ENCODE data around the gene ACTG1.

ACTG1 gene

DNA sequence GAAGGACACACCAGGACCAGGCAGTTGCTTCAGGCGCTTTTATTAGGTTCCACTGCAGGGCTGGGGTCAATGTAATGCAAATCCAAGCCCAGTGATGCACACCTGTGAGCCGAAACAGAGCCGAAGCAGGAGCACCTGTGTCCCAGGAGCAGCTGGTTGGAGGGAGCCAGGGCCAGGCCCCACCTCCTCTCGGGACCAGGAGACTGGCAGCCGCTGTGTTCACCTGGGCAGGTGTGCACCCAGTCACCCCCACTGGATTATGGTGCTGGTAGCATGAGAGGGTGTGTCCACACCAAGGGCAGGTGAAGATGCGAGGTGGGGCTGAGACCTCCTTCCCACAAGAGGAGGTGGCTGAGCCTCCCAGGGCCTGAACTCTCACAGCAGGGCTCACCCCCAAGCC, 44.3 kb upstream of the ACTG1 start:
- ChIA-PET POLR2A (interaction anchor here (1.5 kb wide), 1 partner anchor 10 kb away, joined by 7 read pairs; no protein-coding TSS in a partner anchor), CTCF (interaction anchor here (0.9 to 2.8 kb wide), 2 partner anchors 44 to 45 kb away, joined by 3 to 14 read pairs; no protein-coding TSS in a partner anchor)
- TF ChIP-seq, protein P1, sequence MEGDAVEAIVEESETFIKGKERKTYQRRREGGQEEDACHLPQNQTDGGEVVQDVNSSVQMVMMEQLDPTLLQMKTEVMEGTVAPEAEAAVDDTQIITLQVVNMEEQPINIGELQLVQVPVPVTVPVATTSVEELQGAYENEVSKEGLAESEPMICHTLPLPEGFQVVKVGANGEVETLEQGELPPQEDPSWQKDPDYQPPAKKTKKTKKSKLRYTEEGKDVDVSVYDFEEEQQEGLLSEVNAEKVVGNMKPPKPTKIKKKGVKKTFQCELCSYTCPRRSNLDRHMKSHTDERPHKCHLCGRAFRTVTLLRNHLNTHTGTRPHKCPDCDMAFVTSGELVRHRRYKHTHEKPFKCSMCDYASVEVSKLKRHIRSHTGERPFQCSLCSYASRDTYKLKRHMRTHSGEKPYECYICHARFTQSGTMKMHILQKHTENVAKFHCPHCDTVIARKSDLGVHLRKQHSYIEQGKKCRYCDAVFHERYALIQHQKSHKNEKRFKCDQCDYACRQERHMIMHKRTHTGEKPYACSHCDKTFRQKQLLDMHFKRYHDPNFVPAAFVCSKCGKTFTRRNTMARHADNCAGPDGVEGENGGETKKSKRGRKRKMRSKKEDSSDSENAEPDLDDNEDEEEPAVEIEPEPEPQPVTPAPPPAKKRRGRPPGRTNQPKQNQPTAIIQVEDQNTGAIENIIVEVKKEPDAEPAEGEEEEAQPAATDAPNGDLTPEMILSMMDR (IDR thresholded peaks at IDR 0.05; ENCODE audit: insufficient read depth, low read length, missing control alignments) = no peak
- no peak for DNase-seq (ENCODE audit: low read depth, low spot score)
- no peak overlapping the region for H3K4me3 ChIP-seq (ENCODE audit: low read depth, low read length)

DNA sequence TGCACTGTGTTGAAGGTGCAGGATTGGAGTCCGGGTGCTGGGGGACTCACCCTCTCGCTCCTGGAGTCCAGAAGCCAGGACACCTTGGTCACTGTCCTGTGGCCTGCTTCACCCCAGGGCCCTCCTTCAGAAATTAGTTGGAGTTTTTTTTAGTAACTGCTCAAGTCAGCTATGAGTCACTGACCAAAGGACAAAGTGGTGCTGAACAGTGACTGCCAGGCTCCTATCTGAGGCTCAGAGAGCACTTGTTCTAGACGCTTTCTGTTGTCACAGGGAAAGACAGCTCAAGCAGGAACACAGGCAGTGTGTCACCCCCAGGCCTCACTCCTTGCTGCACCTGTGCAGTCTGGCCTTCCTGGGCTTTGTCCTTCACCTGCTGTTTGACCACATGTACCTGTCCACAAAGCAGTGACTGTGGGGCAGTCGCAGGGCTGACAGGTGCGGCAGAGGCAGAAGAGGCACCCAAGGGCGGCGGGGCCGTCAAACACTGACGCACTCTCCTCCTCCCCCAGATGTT, 43.6 kb upstream of the ACTG1 start:
- POLR2A ChIA-PET = interaction anchor here (0.6 to 1.0 kb wide), 3 partner anchors 10 to 23 kb away, joined by 3 to 4 read pairs (median 3); no protein-coding TSS in a partner anchor
- TF ChIP-seq, protein P1 (IDR thresholded peaks at IDR 0.05; ENCODE audit: insufficient read depth, low read length, missing control alignments) = no peak
- no peak overlapping the region for H3K4me3 ChIP-seq (ENCODE audit: low read depth, low read length)
- CTCF ChIA-PET = interaction anchor here (1.6 to 6.8 kb wide), 3 partner anchors 10 to 45 kb away, joined by 3 to 89 read pairs (median 8); no protein-coding TSS in a partner anchor
- no peak for DNase-seq (ENCODE audit: low read depth, low spot score)

DNA sequence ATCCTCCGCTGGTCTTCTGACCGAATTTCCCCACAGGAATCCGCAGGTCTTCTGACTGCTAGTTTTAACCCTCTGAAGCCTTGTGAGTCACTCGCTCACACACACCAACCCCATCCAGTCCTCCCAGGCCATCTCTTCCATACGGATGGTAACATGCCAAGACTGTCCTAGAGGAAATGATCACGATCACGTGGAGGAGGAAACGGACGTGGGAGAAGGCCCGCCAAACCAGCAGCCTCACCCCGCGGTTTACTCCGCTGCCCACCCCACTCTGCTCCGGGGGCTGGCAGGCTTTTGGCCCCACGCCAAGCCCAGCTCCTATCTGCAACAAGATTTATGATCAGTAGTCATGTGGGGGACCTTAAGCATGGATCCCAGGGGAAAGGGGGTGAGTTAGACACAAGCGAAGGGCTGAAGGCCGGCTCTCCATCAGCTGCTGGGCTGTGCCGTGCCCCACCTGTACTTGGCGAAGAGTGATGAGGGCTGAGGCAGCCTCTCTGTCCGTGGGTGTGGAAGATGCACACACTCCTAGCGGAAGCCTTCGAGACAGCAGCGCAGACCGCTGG, 41.1 kb upstream of the ACTG1 start:
- H3K4me3 ChIP-seq (ENCODE audit: low read depth, low read length) = peak overlapping the region; percentile 91
- TF ChIP-seq, protein P1 (IDR thresholded peaks at IDR 0.05; ENCODE audit: insufficient read depth, low read length, missing control alignments) = no peak
- ChIA-PET POLR2A (interaction anchor here (0.6 to 3.9 kb wide), 5 partner anchors 13 to 41 kb away, joined by 3 to 33 read pairs (median 4); no protein-coding TSS in a partner anchor), CTCF (interaction anchor here (1.5 to 6.8 kb wide), 2 partner anchors 10 to 47 kb away, joined by 4 to 89 read pairs; no protein-coding TSS in a partner anchor)
- DNase-seq (ENCODE audit: low read depth, low spot score) = peak; percentile 77

DNA sequence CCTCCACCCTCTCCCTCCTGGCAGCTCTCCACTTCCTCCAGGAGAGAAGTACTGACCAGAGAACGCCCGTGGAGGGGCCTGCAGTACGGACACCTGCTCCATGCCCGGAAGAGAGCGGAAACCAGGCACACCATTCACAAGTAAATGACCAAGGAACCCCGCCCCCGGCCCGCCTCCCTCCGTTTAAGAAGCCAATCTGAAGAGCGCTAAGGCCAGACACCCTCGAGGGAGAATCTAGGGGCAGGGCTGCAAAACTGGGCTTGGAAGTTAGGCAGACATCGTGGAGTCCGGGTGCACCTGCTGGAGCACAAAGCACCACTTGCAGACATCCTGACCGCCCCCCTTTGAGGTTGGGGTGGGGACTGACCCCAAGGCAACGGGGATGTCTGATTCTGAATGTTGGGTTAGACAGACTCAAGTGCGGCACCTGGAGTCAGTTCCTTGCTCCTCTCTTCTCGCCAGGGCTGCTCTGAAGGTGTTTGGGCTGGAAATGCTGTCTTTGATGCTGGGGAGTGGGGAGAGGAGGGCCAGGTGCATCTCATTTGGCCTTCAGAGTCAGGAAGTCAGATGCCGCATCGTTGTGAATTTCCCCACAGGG, 40.5 kb upstream of the ACTG1 start:
- TF ChIP-seq, protein P1 (IDR thresholded peaks at IDR 0.05; ENCODE audit: insufficient read depth, low read length, missing control alignments) = peak; percentile 1
- no peak for DNase-seq (ENCODE audit: low read depth, low spot score)
- H3K4me3 ChIP-seq (ENCODE audit: low read depth, low read length) = peak overlapping the region; percentile 91
- CTCF ChIA-PET = interaction anchor here (1.4 to 6.8 kb wide), 3 partner anchors 8 to 48 kb away, joined by 4 to 89 read pairs (median 4); no protein-coding TSS in a partner anchor
- POLR2A ChIA-PET = interaction anchor here (0.6 to 3.9 kb wide), 11 partner anchors 9 to 90 kb away, joined by 3 to 33 read pairs (median 4); partner anchors contain the start of gene ACTG1

DNA sequence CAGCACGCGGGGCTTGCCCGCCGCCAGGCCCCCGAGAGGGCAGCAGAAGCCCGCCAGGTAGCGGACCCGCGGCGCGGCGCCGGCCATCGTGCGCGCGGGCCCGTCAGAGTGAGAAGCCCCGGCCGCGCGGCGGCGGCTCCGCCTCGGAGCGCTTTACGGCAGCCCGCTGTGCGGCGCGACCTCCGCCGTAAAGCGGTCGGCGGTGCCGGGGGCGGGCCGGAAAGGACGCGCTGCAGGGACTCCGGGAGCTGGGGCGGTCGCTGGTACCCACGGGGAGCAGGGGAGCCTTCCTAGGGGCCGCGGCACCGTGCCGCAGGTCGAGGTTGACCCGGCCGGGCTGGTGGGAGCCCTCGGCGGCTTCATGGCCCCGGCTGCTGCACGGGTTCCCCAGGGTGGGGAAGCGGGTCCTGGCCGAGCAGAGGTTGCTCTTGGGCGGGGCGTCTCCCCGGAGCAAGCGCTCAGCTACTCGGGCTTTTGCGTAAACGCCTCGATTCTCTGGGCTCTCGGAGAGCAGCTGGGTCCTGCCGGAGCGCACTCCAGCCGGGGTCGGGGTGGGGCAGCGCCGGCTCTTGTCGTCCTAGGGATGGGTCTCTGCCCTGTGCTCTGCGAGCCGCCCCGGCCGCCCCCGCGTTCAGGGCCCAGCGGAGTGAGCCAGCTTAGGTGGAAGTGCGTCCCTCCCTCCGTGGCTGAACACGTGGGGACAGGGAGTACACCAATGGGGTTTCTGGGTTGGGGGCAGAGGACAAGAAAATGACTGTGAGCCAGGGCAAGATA, 39.8 kb upstream of the ACTG1 start, which contains the start of gene FAAP100:
FAAP100 (minus strand) TSS at position 110 of the 774 bp plus-strand sequence; CDS start at position 87, 23 bp downstream.
- peak within 1 kb of the TSS; percentile 91 for H3K4me3 ChIP-seq (ENCODE audit: low read depth, low read length)
- TF ChIP-seq, protein P1 (IDR thresholded peaks at IDR 0.05; ENCODE audit: insufficient read depth, low read length, missing control alignments) = no peak
- POLR2A ChIA-PET = interaction anchor here (0.6 to 3.9 kb wide), 14 partner anchors 9 to 132 kb away, joined by 3 to 33 read pairs (median 3); partner anchors contain the start of gene ACTG1
- CTCF ChIA-PET = interaction anchor here (0.7 to 6.8 kb wide), 7 partner anchors 9 to 63 kb away, joined by 3 to 89 read pairs (median 4); no protein-coding TSS in a partner anchor
- no peak for DNase-seq (ENCODE audit: low read depth, low spot score)
